ENCODE data around the gene MAPKAPK2.
"Not testable (repeated sequence)": the region's sequence is repeated elsewhere in the genome, so short reads cannot be mapped to it uniquely, and the experiment has no call there.

The MAPKAPK2 gene

GRCh38 chr1:206684478-206685333, at the start of gene MAPKAPK2:
MAPKAPK2 (plus strand) TSS chr1:206684905; CDS start chr1:206685230, 325 bp downstream.
- Mint-ChIP-seq H3K4me3 (peak within 1 kb of the TSS; percentile 99), H3K36me3 (no peaks in the 10 kb centered on the region), H3K4me1 (ENCODE audit: low read depth) (peaks cover 42% of the 10 kb centered on the region), H3K27ac (peak within 1 kb of the TSS; percentile 84), H3K9me3 (ENCODE audit: low read depth) (no peaks in the 10 kb centered on the region), H3K27me3 (no peaks in the 10 kb centered on the region)

- no peaks in the 10 kb centered on the region for H3K9me3 Mint-ChIP-seq (ENCODE audit: low read depth)
- peak within 1 kb of the TSS; percentile 87 for H3K4me3 Mint-ChIP-seq
- H3K27me3 Mint-ChIP-seq: peaks cover 7% of the 10 kb centered on the region
- H3K36me3 Mint-ChIP-seq: no peaks in the 10 kb centered on the region
- peaks cover 16% of the 10 kb centered on the region for H3K4me1 Mint-ChIP-seq (ENCODE audit: low read depth)
- peak within 1 kb of the TSS; percentile 88 for H3K27ac Mint-ChIP-seq
Measured at GRCh38 chr1:206635080-206635977, 49.4 kb upstream of the MAPKAPK2 start, which contains the start of gene DYRK3. DYRK3 (plus strand) TSS chr1:206635536; CDS start chr1:206635704, 168 bp downstream.

DNA sequence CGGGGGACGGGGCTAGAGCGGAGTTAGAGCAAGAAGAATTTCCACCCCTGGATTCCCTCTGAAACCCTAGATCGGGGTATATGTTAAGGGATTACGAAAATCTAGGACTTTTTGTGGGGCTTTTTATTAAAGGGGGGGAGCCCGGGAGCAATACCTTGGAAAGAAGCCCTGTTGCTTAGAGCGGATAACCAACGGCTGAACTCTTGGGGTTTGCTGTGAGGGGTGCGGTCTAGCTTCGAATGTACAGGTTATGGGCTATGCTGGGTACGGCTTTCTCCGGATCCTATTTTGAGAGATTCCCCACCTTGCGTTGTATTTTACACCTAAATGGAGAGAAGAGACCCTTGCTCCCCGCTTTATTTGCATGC, 48.7 kb upstream of the MAPKAPK2 start:
- H3K9me3 Mint-ChIP-seq (ENCODE audit: low read depth): no peaks in the 10 kb centered on the region
- H3K27ac Mint-ChIP-seq: no peak overlapping the region
- H3K4me1 Mint-ChIP-seq (ENCODE audit: low read depth): peaks cover 16% of the 10 kb centered on the region

DNA sequence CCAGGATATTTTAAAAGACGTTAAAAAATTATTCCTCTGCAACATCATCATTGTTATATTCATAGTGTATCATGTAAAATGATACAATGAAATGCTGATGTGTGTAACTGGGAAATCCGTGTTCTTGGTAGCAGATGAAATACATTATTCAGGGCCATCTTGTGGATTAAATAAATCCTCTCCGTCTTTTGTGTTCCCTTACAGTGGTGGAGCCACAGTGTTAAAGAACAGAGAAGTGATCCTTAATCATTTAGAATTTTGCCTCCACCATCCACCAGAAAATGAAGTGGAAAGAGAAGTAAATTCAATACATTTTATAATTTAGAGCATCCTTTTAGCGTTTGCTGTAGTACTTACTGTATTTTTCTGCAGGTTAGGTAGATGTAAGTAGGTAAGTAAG, 48.0 kb upstream of the MAPKAPK2 start:
- Mint-ChIP-seq H3K4me3 (no peak overlapping the region), H3K9me3 (ENCODE audit: low read depth) (no peaks in the 10 kb centered on the region), H3K36me3 (no peaks in the 10 kb centered on the region), H3K27ac (no peak overlapping the region), H3K4me1 (ENCODE audit: low read depth) (peaks cover 16% of the 10 kb centered on the region), H3K27me3 (peaks cover 7% of the 10 kb centered on the region)

More for the DNA sequence above, 48.7 kb upstream of the MAPKAPK2 start:
- Mint-ChIP-seq H3K4me3 (peak overlapping the region; percentile 87), H3K27me3 (peaks cover 7% of the 10 kb centered on the region), H3K36me3 (no peaks in the 10 kb centered on the region)

GRCh38 chr1:206637605-206638004, 47.1 kb upstream of the MAPKAPK2 start:
- Mint-ChIP-seq H3K27me3 (peaks cover 4% of the 10 kb centered on the region), H3K36me3 (no peaks in the 10 kb centered on the region), H3K4me1 (ENCODE audit: low read depth) (peaks cover 16% of the 10 kb centered on the region), H3K27ac (no peak overlapping the region), H3K9me3 (ENCODE audit: low read depth) (no peaks in the 10 kb centered on the region), H3K4me3 (no peak overlapping the region)

DNA sequence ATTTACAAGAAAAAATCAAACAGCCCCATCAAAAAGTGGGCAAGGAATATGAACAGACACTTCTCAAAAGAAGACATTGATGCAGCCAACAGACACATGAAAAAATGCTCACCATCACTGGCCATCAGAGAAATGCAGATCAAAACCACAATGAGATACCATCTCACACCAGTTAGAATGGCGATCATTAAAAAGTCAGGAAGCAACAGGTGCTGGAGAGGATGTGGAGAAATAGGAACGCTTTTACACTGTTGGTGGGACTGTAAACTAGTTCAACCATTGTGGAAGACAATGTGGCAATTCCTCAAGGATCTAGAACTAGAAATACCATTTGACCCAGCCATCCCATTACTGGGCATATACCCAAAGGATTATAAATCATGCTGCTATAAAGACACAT, 42.6 kb upstream of the MAPKAPK2 start:
- not testable (repeated sequence) for H3K27ac Mint-ChIP-seq; H3K4me3 Mint-ChIP-seq; H3K27me3 Mint-ChIP-seq; H3K4me1 Mint-ChIP-seq (ENCODE audit: low read depth); H3K9me3 Mint-ChIP-seq (ENCODE audit: low read depth); H3K36me3 Mint-ChIP-seq

- peaks cover 4% of the 10 kb centered on the region for H3K36me3 Mint-ChIP-seq
- no peaks in the 10 kb centered on the region for H3K27me3 Mint-ChIP-seq
- no peaks in the 10 kb centered on the region for H3K9me3 Mint-ChIP-seq (ENCODE audit: low read depth)
- H3K27ac Mint-ChIP-seq: no peak overlapping the region
- no peaks in the 10 kb centered on the region for H3K4me1 Mint-ChIP-seq (ENCODE audit: low read depth)
- H3K4me3 Mint-ChIP-seq: no peak overlapping the region
Measured at GRCh38 chr1:206643118-206643698, 41.5 kb upstream of the MAPKAPK2 start.

GRCh38 chr1:206646504-206646903, 38.2 kb upstream of the MAPKAPK2 start:
- Mint-ChIP-seq H3K27me3 (no peaks in the 10 kb centered on the region), H3K36me3 (peaks cover 4% of the 10 kb centered on the region), H3K27ac (no peak overlapping the region), H3K4me3 (no peak overlapping the region), H3K9me3 (ENCODE audit: low read depth) (no peaks in the 10 kb centered on the region), H3K4me1 (ENCODE audit: low read depth) (no peaks in the 10 kb centered on the region)

DNA sequence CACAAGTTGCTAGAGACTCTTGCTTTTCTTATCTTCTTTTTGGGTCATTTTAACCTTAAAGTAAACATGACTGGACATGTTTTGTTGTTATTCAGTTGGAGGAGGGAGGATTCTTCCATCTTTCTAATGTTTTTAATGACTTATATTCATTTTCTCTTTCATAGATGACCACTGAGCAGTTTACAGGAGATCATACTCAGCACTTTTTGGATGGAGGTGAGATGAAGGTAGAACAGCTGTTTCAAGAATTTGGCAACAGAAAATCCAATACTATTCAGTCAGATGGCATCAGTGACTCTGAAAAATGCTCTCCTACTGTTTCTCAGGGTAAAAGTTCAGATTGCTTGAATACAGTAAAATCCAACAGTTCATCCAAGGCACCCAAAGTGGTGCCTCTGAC, 37.5 kb upstream of the MAPKAPK2 start:
- no peak overlapping the region for H3K4me3 Mint-ChIP-seq
- no peaks in the 10 kb centered on the region for H3K27me3 Mint-ChIP-seq
- no peak overlapping the region for H3K27ac Mint-ChIP-seq
- no peaks in the 10 kb centered on the region for H3K9me3 Mint-ChIP-seq (ENCODE audit: low read depth)
- peaks cover 4% of the 10 kb centered on the region for H3K36me3 Mint-ChIP-seq
- H3K4me1 Mint-ChIP-seq (ENCODE audit: low read depth): no peaks in the 10 kb centered on the region

DNA sequence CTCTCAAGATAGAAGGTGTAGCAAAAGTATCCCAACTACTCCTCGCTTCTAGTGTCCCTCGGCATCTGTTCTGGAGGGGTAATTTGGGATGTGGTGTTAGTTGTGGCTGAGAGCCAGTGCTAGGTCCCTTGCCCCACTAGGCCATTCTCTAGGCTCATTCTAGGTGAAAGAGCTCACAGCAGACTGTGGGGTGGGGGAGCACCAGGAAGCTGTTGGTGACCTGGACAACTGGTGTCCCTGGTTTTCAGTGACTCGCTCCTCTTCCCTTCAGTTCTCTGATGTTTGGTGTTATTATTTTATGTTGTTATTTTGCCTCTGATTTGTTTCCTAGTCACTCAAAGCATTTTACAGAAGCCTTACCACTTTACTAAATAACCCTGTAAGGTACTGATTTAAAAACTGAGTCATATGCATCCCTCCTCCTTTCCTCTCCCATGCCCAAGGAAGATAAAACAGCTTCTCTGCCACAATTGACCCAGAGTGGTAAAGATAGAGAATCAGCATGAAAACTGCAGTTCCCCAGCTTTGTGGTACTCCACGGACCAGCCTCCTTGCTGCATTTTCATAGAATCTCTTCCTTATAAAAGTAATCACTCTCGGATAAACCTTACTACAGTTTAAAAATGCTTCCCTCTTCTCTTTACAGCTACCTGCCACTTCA, 35.3 kb upstream of the MAPKAPK2 start:
- Mint-ChIP-seq H3K4me1 (ENCODE audit: low read depth) (no peaks in the 10 kb centered on the region), H3K9me3 (ENCODE audit: low read depth) (no peaks in the 10 kb centered on the region), H3K4me3 (no peak overlapping the region), H3K27ac (no peak overlapping the region), H3K27me3 (no peaks in the 10 kb centered on the region), H3K36me3 (peaks cover 4% of the 10 kb centered on the region)

DNA sequence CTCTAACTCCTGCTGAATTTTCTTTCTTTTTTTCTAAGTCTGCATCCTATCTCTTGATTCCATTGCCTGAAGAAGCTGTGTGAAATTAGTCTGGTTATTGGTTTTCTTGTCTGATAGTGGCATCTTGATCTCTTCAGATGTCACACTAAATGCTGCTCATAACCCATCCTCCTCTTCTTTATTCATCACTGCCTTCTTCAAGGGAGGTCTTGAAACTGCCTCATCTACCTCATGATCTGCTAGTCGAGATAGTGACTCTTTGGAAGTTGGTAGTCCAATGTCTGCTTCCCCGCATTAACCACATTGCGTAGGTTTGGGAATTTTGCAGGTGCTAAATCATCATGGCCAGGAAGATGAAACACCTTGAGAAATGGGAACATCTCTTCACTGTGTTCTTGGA, 33.7 kb upstream of the MAPKAPK2 start:
- Mint-ChIP-seq H3K36me3 (peaks cover 4% of the 10 kb centered on the region), H3K4me1 (ENCODE audit: low read depth) (no peaks in the 10 kb centered on the region), H3K27me3 (no peaks in the 10 kb centered on the region), H3K4me3 (no peak overlapping the region), H3K9me3 (ENCODE audit: low read depth) (no peaks in the 10 kb centered on the region), H3K27ac (no peak overlapping the region)

DNA sequence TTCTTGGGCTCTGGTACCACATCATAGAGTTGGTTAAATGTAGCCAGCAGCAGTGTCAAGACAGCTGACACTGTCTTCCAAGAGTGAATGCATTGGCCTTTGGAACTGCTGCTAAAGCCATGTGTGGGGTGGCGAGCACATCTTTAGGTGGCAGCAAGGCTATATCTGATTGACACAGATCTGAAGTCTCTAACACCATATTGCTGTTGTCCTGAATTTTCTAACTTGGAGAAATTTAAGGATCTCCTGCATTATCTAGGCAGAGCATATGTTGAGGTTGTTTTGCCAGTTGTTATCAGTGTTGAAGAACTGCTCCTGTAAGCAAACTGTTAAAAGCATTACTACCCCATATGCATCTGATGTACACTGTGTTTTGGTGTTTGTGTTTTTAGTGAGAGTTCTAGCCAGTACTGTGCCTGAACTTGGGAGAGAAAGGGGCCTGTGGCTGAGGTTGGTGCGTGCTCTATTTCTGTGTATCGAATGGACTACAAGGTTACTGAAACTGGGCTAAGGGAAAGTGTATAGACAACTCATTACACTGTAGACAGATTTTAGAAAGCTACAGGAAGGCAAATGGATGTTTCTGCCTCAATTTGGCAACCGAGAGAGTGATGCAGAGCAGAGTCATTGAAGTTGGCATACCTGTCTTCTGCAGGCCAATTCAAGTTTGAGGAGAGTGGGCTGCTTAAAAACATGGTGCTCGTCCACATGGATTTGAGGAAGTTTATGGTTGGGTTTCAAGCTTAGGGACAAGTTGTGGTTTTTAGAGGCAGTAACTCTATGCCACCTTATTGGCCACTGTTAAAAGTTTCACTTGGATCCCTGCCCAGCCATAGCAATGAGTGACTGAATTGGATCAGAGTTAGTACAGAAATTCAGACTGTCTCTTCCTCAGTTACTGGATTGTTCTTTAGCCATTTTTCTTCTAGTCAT, 32.5 kb upstream of the MAPKAPK2 start:
- Mint-ChIP-seq H3K27me3 (peaks cover 3% of the 10 kb centered on the region), H3K36me3 (peaks cover 3% of the 10 kb centered on the region), H3K4me3 (no peak overlapping the region), H3K27ac (no peak overlapping the region), H3K4me1 (ENCODE audit: low read depth) (no peaks in the 10 kb centered on the region), H3K9me3 (ENCODE audit: low read depth) (no peaks in the 10 kb centered on the region)

DNA sequence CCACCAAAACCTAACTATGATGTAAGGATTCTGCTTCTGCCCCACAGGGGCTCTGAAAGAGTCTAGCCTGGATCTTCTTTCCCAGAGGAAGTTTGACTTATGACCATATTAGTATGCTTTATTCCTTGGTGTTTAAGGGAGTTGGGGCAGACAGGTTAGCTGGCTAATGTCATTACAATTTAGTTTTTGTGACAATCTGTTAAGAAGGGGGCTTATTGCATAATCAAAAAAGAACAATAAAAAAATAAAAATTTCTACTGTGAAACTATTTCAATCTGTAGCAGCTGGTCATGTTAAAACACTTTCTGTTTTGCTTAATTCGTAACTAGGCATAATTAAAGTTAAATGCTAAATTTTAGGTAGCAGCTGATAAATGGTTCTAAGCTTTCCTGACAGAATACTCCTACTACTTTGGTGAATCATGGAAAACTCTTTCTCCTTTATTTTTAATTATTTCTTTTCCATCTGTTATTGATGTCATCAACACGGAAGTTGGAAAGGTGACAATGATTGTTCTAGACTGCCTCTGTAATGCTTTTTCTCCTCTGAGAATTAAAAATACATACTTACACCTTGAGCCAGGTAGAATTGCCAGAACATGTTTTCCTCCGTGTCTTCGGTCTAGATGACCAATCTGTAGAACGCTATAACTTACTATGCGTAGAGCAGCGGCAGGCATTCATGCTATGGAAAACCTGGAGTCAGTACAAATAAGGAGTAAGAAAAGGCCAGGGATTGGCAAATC, 30.8 kb upstream of the MAPKAPK2 start:
- H3K4me3 Mint-ChIP-seq: no peak overlapping the region
- H3K9me3 Mint-ChIP-seq (ENCODE audit: low read depth): no peaks in the 10 kb centered on the region
- H3K36me3 Mint-ChIP-seq: peaks cover 3% of the 10 kb centered on the region
- H3K4me1 Mint-ChIP-seq (ENCODE audit: low read depth): peaks cover 12% of the 10 kb centered on the region
- H3K27me3 Mint-ChIP-seq: peaks cover 12% of the 10 kb centered on the region
- no peak overlapping the region for H3K27ac Mint-ChIP-seq

Data from activated naive CD8-positive, alpha-beta T cell (primary cell).